Stimulated activated CD8-positive, alpha-beta memory T cell treated with anti-CD3 and anti-CD28 coated beads, Interleukin-15, amount 100 ng/mL, for 4 hours (primary cell): Measurements from ENCODE around the gene BRME1.

ENCODE experiments used
- DNase-seq, 2 donors: peaks; one replicate each; pipeline ENCODE4 v3.0.0-alpha.2; 2020; ENCODE audit warnings: low read depth in 2 of 2

The BRME1 gene

DNA sequence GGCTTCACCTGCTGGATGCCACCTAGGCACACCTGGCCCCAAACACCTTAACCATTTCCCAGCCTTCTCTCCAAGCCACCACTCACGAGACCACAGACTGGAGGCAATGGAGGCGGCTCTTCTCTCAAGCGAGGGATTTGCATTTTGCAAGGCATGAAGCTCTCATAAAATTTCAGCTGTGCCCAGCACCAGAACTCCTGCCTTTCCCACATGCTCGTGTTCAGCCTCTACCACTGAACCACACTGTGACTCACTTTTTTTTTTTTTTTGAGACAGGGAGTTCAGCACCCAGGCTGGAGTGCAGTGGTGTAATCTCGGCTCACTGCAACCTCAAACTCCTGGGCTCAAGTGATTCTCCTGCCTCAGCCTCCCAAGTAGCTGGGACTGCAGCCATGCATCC is 18.4 kb downstream of the BRME1 start:
- DNase-seq: no peak

DNA sequence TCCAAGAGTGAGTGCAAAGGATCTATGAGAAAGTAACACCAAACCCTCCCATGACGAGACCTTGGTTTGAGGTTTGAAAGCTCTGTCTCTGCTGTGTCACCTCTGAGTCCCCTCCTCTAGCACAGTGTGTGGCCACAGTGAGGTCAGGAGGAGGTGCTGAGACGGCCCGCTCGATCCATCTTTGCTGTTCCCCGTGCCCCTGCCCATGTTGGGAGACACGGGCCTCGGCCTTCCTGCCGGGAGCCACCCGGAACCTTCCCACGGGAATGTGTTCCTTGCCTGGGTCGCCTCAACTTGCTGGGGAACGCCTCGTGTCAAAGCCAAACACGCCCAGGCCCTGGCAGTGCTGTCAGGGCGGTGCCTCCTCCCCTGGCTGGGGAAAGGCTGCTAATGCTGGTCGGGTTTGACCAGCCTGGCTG is 18.9 kb downstream of the BRME1 start:
- no peak for DNase-seq

DNA sequence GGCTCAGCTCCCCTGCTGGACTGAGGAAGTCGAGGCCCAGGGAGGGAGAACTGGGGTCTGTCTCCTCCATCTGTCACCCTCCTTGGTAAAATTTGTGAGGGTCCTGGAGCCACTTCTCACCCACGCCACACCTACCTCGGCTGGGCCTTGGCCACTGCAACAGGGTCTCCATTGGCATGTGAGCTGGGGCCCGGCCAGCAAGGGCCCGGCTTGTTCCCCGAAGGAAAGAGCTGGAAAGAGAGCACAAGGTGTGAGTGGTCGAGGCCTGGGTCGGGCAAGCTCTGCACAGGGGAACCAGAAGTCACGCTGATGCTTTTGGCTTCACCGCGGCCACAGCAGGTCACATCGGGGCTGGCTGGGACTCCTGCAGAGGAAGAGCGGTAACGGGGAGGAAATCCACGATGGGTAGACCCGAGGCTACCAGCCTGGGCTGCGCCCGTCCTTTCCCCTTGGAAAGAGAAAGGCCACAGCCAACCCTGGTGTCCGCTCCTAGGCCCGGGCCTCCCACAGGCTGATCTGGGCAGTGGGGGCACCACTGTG is 20.0 kb downstream of the BRME1 start:
- no peak for DNase-seq

DNA sequence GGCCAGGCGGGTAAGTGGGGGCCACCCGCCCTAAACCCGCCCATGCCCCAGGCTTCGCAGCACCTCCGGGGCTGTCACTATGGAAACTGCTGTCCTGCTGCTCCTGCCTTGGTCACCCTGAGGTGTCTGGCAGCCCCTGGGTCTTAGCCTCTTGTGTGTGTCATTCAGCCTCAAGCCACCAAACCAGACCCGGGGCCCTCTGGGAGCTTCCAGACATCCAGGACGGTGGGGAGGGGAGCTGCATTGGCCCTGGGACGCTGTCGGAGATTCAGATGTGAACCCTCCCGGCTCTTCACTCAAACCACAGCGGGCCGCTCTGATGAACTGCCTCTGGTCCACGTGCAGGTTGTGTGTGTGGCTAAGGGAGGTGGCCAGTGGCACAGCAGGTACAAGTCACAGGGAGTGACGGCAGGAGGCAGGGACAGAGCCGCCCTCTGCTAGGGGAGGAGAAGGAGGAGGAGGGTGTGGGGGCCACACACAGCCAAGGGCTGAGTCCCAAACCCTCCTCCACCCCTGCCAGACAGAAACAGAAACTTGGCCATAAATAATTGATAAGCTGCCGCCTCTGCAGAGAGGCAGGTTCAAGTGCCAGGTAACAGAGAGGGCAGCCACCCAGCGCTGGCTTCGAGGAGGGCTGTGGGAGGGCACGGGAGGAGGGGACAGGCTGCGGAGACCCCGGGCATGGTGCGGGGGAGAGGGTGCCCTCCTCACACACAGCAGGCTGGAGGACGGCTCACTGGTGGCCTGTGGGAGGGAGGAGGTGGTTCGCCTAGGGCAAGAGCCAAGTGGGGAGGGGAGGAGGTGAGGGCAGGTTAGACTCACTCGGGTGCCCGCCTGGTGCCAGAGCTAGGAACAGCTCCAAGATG is 21.0 kb downstream of the BRME1 start:
- no peak for DNase-seq

DNA sequence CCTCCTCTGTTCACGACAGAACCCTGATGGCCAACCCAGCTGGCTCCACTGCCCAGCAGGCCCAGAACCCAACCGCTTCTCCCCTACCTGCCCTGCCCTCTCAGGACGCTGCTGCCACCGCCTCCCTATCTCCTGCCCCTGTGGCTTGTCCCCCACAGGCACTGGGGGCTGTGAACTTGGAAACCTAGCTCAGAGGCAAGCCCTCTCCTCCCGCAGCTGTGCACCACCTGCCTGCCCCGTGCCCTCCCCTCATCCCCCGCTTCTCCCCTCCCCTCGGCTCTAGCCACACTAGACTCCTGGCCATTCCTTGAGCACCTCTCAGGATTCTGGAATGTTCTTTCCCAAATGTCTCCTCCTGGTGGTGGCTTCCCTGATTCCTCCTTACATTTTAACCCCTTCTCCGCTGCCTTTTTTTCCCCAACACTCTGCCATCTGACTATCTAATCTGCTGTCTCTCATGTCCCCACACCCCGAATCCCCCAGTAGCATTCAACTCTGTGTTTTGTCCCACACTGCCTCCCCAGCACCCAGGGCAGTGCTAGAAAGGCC is 22.3 kb downstream of the BRME1 start:
- no peak for DNase-seq

DNA sequence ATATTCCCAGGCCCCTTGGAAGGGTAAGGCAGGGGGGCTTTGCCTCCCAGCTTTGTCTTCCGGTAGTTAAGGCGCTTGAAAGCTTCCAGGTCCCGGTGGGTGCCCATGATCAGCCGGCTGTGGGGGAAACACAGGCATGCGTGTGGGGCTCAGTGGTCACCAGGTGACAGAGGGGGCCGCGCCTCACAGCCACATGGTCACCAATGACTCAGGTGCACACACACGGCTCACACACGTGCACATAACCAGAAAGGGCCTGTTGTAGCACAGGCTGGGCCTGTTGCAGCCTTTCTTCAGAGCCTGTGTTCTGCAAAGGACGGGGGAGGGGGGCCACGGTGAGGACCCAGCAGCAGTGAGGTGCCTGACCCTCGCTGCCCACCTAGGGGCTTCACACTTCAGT is 23.1 kb downstream of the BRME1 start:
- no peak for DNase-seq

DNA sequence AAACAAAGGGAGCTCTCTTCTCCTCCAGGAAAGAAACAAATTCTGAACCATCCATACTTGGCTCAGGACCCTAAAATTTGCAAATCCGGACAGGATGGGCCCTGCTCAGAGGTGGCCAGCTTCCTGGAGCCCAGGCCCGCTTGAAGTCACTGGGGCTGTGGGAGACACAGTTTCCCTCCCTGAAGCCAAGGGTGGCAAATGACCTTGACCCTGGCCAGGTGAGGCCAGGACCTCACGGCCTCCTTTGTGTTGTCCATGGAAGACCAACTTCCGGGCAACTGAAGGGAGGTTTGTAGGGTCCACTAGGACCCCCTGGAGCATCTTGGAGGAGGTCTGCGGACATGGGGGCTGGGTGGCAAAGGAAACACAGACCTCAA is 23.5 kb downstream of the BRME1 start:
- no peak for DNase-seq

DNA sequence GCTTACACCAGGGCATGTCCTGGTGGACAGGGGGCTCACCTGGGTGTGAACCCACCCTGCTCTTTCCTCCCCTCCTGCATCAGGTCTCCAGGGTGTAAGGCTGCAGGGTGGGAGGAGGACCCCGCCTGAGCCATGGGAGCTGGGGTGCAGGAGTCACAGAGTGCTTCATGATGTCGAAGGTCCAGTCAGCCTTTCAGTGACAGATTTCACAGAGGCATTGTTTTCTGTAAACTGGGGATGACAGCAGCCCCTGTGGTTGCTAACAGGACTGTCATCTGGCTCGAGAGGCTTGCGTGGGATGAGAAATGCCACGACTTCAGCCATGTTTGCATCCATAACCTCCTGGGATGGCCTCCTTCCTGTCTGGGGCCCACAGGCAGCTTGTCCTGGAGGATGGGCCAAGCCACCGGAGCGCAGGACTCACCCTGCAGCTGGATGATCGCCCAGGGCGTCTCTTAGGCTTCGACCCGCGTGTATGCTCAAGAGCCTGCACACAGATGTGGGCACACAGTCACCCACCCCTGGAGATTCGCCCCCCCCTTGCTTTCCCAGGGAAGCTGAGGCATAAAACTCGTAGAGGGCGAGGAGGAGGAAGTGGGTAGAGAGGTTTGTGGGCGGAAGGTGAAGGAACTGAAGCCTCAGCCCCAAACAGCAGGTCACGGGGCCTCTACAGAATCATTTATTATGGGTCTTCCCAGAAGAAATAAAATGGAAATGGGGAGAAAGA is 24.1 kb downstream of the BRME1 start:
- DNase-seq: no peak

DNA sequence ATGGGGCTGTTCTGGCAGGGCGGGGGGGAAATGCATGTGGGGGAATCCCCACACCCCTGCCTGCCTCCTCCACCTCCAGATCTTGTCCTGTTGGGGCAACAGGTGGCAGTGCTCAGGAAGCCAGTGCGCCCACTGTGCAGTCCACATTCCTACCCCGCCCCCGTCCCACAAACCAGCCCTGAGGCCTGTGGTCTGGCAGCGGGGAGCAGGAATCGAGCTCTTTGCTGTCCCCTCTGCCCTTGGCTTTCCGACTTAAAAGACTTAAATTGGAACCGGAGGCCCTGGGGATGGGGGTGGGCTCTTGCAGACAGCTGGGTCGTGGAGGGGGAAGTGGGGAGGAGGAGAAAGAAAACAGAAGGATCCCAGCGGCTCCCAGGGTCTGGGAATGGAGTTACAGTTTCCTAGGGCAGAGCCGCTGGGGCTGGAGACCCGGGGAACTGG is 24.6 kb downstream of the BRME1 start:
- no peak for DNase-seq

DNA sequence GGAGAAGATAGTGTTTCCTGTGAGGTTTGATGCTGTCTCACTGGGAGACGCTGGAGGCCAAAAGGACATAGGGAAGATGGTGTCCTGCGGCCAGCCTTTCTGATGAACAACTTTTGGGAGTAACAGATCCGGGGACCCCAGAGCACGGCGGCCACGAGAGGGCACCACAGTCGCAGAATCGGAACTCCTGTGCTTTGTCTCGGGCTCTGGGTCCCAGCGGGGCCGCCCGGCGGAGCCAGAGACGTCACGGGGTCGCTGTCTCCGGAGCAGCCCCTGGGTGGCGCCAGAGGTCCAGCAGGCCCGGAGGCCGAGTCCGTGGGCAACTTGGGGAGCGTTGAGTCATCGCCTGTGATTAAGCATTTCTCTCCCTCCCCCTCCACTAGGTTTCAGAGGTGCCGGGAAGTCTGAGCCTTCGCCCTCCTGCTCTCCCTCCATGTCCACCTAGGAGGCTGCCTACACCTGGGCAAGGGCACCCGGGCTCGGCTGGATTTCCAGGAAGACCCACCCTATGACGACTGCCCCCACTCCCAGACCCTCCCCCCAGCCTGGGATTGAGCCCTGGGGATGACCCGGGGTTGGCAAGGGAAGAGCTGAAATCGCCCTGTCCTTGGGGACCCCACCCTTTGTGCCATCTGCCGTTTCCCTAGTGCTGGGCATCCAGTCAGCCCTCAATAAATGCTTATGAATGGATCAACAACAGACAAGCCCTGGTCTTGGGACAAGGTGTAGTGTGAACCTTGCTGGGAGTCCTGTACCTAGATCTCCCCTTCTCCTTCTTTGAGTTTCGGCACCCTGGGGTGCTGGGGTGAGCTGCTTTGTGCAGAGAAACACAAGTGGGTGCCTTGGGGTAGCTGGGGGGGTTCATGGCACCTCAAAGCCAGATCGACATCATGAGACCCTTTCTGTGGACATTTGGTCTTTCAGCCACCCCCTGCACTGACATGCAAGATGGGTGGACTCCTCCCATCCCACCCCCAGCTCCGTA is 25.6 kb downstream of the BRME1 start:
- peak; percentile 96 to 97 for DNase-seq

DNA sequence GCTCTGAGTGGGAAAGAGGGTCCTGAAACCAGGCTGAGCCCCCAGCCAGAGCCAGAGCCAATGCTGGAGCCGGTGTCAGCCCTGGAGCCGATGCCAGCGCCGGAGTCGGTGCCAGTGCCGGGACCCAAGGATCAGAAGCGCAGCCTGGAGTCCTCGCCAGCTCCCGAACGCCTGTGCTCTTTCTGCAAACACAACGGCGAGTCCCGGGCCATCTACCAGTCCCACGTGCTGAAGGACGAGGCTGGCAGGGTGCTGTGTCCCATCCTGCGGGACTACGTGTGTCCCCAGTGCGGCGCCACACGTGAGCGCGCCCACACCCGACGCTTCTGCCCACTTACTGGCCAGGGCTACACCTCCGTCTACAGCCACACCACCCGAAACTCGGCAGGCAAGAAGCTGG is 28.6 kb downstream of the BRME1 start:
- DNase-seq: no peak

DNA sequence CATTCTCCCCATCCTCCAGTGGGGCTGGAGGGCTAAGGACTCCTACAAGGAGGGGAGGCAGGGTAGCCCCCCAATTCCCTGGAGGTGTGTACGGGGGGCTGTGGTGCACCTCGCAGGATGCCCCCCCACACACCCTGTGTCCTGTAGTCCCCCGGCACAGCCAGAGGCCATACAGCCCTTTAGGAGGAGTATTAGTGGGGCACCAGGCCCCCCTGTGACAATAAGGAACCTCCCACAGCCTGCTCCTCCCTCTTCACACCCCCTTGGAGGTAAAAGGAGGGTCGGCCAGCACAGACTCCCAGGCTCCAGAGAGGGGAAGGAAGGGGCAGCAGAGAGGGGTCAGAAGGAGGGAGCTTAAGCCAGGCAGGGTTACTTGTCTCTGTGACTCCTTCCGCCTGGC is 29.1 kb downstream of the BRME1 start, which contains the start of gene NANOS3:
Gene NANOS3, plus strand, starts transcription at position 301 of the 400 bp plus-strand sequence. CDS start 115 bp downstream, outside the sequence.
- DNase-seq: no peak

DNA sequence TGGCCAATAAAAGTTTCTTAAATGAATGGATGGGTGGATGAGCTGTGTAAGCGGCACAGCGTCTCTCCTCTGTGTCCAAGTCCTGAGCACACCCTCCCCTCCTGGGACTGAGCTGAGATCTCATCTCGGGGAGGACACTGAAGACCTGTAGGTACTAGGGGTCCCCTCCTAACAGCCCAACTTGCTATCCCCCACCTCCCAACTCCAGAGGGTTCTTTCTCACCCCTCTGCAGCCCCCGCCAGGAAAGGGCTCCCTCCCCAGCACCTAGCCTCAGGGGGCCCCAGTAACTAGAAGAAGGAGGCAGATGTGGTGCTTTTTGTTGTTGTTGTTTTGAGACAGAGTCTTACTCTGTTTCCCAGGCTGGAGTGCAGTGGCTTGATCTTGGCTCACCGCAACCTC is 30.1 kb downstream of the BRME1 start:
- DNase-seq: no peak

DNA sequence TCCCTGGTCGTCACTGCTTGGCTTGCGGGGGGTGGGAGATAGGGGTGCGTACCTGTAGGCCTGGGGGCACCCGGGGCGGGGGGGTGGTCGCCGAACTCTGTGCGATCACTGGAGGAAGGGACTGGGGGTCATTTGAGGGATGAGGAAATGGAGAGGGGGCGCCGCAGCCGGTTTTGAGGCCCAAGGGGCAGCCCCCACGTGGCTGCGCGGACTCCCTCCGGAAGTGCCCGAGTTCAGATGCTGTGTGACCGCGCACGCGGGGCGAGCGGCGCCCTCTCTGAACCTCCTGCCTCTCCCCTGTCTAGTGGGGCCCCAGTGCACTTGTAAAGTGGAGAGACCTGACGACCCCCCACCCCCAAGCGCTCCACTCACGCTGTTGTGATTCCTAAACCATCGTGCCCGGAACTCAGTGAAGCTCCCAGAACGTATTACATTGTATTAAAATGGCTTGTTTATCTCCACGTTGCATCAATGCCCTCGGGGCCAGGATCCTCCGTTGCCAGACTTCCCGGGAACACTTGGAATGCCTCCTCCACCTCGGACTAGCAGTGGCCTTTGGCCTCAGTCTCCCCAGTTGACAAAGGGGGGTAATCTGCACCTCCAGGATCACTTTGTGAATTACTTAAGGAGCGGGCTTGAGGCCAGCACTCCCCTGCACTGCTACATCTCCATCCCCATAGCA is 31.9 kb downstream of the BRME1 start:
- DNase-seq: no peak

DNA sequence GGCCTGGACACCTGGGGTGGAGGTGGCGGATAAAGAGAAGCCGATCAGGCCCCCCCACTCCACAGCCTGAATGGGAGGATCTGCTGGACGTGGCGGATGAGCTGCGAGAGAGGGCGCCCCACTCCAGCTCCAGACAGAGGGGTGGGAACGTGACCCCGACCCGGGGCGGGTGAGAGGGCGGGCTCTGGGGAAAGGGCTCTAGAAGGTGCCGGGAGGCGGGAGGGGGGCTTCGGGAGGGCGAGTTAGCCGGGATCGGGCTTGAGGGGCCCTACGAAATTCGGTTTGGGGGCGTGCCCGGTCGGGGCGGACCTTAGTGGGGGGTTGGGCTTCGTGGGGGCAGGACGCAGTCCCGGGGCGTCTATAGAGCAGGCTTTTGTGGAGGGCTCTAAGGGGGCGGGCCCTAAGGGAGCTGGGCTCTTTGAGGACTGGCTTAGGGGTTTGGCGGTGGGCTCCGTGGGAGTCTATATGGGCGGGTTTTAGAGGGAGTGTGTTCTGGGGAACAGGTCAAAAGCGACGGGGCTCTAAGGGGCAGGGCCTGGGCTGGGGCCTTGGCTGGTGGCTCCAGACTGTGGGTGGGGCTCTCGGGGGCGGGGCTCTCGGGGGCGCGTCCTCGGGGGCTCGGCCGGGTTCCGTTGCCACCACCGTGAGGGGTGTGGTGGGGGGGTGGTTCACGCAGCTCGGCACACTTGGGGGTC is 33.1 kb downstream of the BRME1 start:
- no peak for DNase-seq

DNA sequence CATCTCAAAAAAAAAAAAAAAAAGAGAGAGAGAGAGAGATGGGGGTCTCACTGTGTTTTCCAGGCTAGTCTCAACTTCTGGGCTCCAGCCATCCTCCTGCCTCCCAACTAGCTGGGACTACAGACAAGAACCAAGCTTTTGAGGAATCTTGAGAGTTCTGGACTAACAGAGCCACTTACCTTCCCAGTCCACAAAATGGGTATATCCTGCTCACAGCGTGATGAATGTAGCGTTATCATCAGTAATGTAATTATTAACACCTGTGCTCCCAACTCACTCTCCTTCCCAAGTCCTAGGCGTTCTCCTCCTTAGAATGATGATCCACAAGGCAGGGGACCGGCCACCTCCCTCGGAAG is 33.6 kb downstream of the BRME1 start:
- DNase-seq: no peak

DNA sequence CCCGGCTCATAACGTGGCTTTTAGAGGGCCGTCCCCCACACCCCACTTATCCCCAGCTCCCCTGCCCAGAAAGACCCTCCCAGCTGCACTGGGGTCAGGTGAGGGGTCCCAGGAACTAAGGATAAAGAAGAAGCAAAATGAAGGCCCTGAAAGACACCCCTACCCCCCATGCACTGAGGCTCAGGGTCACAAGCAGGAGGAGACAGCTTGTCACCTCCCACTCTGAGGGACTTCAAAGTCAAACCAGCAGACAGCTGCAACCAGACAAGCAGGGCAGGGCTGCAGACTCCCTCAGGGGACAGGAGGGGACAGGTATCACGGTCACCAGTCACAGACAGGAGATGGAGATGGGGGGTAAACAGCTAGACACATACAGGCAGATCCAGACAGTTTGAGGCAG is 35.0 kb downstream of the BRME1 start:
- DNase-seq: no peak

DNA sequence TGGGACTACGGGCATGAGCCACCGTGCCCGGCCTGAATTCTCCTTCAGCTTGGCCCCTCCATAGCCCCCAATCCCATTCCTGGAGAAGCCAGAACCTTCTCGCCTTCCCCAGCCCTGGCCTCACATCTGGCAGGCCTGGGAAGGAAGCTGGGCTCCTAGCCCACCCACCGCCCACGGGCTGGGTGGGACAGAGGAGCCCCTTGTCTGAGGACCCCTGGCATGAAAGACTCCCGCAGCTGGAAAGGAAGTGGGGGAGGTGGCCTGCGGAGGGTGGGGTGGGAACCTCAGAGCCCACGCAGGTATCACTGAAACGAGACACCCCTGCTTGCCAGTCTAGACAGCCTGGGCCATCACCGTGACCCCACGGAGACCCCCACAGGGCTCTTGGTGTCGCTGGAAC is 36.6 kb downstream of the BRME1 start:
- DNase-seq: no peak

DNA sequence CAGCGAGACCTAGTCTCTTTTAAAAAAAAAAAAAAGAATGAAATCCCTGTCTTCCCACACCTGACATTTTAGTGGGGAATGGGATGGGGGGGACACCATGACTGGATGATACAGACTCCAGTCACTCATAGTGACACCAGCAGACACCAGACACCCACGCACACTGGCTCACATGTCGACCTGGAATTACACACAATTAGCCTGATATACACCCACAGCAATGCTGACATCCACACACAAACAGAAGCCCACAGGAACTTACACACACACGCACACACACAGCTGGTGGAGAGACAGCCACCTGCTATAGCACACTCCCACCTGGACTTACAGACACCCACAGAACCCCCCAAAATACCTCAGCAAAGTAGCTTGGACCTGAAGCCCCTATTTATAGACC is 37.3 kb downstream of the BRME1 start:
- DNase-seq: no peak

DNA sequence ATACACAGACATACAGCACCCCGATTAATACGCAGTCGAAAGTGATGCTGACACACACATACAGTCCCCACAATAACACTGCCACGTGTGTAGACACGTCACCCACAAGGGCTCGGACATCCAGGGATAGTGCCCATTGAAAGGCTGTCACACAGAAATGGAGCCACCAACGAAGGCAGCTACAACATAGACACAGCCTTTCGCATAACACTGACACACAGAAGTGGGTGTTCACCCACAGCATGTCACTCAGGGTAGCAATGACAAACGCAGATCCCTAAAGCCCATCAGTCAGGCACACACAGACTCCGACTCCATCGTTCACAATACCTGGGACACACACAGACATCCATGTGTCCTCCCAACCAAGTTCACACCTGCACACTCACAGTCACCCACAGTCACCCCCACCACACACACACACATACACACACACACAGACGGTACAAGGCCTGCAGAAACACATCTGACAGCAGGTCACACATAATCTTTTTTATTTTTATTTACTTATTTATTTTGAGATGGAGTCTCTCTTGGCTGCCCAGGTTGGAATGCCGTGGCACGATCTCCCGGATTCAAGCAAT is 39.4 kb downstream of the BRME1 start:
- DNase-seq: no peak
